ENCODE data around the gene SOCS7.

The SOCS7 gene

GRCh38 chr17:38443356-38444031 lies 91.8 kb downstream of the SOCS7 start:
- no peak for DNase-seq

- DNase-seq: peak; percentile 44
Measured at GRCh38 chr17:38444151-38444550, 92.5 kb downstream of the SOCS7 start.

- no peak for DNase-seq
Measured at GRCh38 chr17:38447502-38448085, 96.0 kb downstream of the SOCS7 start.

GRCh38 chr17:38448208-38448771 lies 96.6 kb downstream of the SOCS7 start:
- DNase-seq: no peak

- DNase-seq: no peak
Measured at GRCh38 chr17:38449364-38449763, 97.7 kb downstream of the SOCS7 start.

- DNase-seq: no peak
Measured at GRCh38 chr17:38450557-38451029, 98.9 kb downstream of the SOCS7 start.

GRCh38 chr17:38451030-38451839 lies 99.6 kb downstream of the SOCS7 start:
- DNase-seq: no peak

GRCh38 chr17:38451840-38452529 lies 100.3 kb downstream of the SOCS7 start:
- DNase-seq: no peak

- no peak for DNase-seq
Measured at GRCh38 chr17:38452719-38453118, 101.1 kb downstream of the SOCS7 start.

- DNase-seq: no peak
Measured at GRCh38 chr17:38453951-38454421, 102.3 kb downstream of the SOCS7 start.

GRCh38 chr17:38454532-38454931 lies 102.9 kb downstream of the SOCS7 start:
- no peak for DNase-seq

Measured in activated CD4-positive, alpha-beta T cell treated with anti-CD3 and anti-CD28 coated beads, Interleukin-2, amount 50 U/mL, for 16 hours (primary cell).